Occipital lobe (tissue), 2 donors: Measurements from ENCODE around the gene ARHGEF37. TPM values are rescaled to one million over a fixed set of nuclear protein-coding genes. Genes with fewer than 3 reads are reported as not detected.

Source experiments
- DNase-seq: peaks from one replicate; lab custom pipeline; 2025; lab: John Stamatoyannopoulos, UW
- total RNA-seq: library from RNA; depleted of rRNA; stranded (reverse); fragments of >200 nt; gene quantifications from one replicate; pipeline ENCODE4 v1.2.3, GENCODE V29; 2014

The ARHGEF37 gene
- total RNA-seq, 1 donor from 2014 or later, result 1.4 TPM

- DNase-seq, result no peak
These were observed 46.9 kb downstream of the ARHGEF37 start for GRCh38 chr5:149628221-149628620.

- no peak for DNase-seq
These were observed 47.6 kb downstream of the ARHGEF37 start for GRCh38 chr5:149628846-149629388.

DNA sequence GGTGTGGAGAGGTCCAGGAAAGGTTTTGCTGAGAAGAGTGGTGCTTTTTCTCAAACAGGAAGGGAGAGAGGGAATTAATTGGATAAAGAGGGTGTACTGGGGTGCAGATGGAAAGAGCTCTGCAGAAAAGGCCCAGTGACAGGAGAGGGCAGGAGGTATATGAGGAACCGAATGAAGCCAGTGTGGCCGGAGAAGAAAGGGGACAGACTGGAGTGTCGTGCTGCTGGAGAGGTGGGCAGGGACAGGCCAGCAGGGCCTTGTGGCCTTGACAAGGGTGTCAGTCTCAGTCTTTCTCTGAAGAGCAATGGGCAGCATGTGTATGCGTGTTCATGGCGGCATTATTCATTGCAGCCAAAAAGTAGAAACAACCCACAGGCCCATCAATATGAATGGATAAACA, 48.1 kb downstream of the ARHGEF37 start:
- DNase-seq, result no peak

GRCh38 chr5:149630337-149630736, 49.0 kb downstream of the ARHGEF37 start:
- no peak for DNase-seq

DNA sequence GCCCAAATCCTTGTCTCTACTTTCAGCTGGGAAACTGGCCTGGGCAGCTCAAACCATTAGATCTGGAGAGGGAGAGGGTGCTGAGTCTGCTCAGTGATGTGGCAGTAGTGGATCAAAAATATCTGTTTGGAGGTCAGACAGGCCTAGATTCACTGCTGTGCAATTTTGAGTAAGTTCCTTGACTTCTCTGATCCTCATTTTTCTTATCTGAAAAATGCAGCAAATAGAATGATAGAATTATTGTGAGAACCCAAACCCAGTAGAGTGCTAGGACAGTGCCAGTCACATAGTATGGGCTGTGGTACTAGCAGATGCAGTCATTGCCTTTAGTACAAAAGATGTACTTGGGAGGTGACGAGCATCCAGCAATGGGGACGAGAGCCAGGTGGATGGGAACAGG, 50.2 kb downstream of the ARHGEF37 start:
- DNase-seq, result no peak

DNA sequence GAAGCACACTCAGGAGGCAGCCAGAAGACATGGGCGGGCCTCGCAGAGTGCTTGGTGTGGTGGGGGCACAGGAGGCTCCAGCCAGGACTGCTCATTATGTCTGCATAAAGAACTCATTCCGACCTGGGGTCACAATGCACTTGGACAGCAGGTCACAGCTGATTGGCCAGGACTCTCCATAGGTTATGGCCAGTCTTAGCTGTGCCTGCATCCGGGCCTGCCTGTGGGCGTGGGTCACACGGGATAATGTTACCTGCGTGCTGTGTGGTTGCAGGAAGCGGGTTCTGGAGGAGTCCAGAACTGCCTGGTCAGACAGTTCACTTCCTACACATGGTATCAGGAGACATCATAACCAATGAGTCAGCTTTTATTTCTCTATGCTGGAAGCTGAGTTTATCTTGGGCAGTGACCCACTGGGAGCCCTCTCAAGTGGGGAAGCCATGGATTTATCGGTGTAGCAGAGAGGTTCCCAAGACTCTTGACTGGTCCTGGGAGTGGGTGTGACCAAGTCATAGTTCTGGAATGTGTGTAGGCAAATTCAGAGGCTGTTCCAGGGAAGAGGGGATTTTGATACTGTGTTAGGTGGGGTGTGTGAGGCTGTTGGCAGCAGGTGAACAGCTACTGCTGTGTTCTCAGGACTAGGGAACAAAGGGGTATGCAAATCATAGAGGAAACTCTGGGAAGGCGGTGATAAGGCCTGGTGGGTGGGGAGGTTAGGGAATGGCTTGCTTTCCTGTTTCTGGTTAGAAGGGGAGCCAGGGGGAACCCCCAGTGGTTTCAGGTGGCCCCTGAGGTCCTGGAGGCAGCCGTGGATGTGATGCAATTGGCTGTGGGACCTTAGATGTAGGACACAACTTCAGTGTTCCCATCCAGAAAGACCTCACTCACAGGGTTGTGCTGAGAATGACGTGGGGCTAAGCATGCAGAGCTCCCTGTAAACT, 51.3 kb downstream of the ARHGEF37 start:
- no peak for DNase-seq

DNA sequence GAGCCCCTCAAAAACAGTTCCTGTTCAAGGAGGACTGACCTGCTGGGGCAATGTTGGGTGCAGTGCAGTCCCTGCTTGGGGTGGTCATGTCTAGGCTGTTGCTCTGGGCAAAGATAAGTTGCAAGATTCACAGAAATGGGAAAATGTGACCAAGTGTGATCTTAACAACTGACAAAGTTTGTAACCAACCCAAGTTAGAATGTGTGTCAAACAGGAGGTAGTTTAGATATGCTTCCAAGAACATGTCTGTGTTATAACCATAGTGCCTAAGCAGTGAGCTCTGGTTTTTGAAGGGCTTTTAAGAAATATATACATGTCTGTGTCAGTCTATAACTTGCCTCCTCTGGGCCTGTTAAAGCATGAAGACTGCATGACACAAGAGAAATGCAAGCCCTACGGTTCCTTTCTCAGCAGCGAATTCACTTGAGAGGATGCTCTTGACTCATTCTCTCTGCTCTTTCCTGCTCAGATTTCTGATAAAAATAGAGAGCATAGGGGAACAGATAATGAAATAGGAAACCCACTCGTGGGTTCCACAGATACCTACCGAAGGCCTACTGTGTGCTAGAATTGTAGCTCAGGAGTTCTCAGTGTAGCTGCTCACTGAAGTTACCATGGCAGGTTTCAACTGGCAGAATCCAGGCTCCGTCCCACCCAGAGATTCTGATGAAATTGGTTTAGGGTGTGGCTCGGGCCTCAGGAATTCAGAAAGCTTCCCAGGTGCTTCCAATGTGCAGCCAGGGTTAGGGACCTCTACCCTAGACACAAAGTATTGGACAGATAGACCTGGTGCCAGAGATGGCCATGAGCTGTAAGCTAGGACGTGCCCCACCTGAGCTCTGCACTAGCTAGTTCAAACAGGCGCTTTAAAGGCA, 52.4 kb downstream of the ARHGEF37 start:
- DNase-seq, result no peak

GRCh38 chr5:149635394-149635793, 54.1 kb downstream of the ARHGEF37 start:
- no peak for DNase-seq

GRCh38 chr5:149636191-149636860, 55.0 kb downstream of the ARHGEF37 start:
- no peak for DNase-seq

DNA sequence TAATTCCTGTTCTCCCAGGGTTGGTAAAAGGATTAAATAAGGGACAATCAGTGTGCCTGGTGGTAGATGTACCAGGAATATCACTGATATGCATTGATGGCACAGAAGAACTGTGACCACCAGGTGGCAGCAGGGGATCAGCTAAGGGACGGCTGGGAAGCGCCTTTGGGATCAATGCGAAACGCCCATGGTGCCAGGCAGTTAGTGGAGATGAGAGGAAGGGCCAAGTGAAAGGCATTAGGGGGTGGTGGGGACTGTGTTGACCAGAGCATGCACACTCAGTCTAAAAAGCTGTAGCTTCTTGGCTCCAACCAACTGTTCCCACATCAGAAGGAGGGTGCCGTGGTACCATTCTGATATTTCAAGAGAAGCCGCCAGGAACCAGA, 55.6 kb downstream of the ARHGEF37 start:
- DNase-seq, result peak; percentile 43

GRCh38 chr5:149638136-149638535, 56.8 kb downstream of the ARHGEF37 start:
- no peak for DNase-seq

- DNase-seq, result no peak
These were observed 57.4 kb downstream of the ARHGEF37 start for GRCh38 chr5:149638546-149639241.

DNA sequence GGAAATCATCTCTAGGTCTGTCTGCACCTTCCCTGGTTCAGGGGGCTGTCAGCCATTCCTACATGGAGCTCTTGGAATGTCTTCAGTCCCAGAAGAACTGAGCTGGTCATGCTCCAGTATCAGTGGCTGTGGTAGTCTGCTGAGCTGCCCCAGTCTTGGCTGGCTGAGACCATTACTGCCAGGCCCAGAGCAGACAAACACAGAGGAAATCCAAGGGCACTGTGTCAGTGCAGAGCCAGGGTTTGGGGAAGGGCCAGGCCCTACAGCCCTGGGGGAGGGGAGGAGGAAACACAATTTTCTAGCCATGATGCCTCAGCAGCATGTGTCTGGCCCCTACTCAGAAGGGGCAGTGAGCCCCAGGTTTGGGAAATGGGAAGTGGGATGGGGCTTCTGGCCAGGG, 58.4 kb downstream of the ARHGEF37 start:
- DNase-seq, result no peak

- DNase-seq, result no peak
These were observed 59.2 kb downstream of the ARHGEF37 start for GRCh38 chr5:149640350-149640999.

DNA sequence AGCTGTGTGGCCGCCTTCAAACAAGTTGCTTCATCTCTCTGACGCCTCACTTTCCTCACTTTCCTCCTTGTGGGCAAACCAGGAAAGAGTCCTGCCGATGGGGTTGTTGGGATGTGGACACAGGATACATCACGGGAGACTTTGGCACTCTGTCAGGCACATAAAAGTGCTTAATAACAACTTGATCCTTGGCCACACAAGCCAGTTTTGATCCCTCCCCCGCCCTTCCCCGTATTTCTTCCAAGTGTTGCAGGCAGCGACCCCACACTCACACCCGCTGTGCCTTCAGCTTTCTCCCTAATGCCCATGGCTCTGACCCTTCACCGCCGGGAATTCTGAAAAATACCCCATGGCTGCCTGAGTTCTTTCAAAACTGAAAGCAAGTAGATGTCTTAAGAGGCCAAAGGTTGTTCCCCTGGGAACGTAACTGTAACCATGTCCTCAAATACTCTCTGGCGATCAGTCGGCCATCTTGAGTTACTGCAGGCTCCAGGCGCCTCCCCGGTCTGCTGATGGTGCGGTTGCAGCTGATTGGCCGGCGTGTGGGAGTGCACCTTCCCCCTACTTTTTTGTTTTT, 59.8 kb downstream of the ARHGEF37 start:
- no peak for DNase-seq

- DNase-seq, result no peak
These were observed 60.3 kb downstream of the ARHGEF37 start for GRCh38 chr5:149641600-149641999.

- no peak for DNase-seq
These were observed 62.5 kb downstream of the ARHGEF37 start for GRCh38 chr5:149643781-149644180.

DNA sequence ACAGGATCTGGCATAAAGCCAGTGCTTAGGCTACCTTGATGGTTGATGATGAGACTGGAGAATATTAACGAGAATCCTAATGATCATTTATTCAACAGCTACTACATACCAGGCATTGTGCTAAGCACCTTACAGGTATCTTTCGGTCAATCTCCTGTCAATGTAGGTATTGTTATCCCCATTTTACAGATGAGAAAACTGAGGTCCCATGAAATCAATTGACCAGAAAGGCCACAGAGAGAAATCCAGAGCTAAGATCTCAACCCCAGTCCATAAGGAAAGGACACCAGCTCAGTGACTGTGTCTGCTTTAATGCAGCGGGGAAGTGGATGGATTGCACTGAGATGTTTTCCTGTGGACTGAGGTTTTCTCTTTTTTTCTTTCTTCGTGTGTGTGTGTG, 63.3 kb downstream of the ARHGEF37 start:
- DNase-seq, result no peak

- DNase-seq, result no peak
These were observed 63.9 kb downstream of the ARHGEF37 start for GRCh38 chr5:149645236-149645635.

DNA sequence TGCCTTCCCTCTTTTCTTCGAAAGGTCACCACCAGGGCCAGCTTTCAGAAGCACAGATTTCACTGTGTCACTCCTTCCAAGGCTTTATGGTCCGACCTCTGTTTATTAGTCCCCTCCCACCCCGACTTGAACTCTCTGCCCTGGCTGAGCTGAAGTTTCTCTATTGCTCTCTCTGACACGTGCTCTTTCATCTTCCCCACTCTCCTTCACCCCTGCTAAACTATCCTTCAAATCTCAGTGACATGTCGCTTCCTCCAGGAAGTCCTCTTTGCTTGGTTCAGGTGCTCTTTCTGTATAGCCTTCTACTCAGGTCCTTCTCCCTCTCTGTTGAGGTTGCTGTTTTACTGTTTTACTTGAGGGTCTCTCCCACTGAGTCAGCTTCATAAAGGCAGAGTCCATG, 64.4 kb downstream of the ARHGEF37 start:
- no peak for DNase-seq
